ENCODE data around the gene CBX8.

CBX8 gene

DNA sequence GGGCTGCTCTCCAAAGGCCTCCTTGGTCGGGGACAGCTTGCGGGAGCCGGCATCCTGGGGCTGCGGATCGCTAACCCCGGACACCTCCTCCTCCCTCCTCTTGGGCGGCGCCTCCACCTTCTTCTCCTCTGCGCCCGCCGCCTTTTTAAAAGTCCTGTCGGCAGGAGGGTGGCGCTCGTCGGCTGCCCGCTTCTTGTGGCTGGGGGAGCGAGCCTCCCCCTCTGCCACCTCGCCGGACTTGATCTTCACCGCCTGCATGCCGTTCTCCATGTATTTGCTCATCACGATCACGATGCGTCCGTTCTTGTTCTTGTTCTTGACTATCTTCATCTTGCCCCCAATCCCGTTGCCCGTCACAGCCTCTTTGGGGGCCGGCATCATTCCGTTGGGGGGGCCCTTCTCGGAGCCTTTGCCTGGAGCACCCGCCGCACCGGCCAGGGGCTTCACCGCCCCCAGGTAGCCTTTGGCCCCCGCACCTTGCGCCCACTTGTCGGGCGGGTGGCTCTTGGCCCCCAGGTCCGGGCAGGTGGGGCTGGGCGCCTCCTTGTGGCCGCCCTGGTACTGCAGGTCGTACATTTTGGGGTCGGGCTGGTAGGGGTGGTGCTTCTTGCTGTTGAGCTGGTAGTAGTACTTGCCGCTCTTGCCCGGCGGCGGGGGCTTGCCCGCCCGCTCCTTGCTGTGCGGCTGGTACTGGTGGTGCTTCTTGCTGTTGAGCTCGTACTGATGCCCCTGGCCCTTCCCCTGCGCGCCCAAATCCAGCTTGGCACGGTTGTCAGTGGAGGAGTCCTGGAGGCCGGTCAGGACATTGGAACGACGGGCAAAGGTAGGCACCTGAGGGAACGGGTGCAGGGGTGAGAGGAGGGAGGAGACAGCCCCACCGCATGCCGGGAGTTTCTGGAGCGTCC lies 37.9 kb upstream of the CBX8 start:
- DNase-seq, result no peak

DNA sequence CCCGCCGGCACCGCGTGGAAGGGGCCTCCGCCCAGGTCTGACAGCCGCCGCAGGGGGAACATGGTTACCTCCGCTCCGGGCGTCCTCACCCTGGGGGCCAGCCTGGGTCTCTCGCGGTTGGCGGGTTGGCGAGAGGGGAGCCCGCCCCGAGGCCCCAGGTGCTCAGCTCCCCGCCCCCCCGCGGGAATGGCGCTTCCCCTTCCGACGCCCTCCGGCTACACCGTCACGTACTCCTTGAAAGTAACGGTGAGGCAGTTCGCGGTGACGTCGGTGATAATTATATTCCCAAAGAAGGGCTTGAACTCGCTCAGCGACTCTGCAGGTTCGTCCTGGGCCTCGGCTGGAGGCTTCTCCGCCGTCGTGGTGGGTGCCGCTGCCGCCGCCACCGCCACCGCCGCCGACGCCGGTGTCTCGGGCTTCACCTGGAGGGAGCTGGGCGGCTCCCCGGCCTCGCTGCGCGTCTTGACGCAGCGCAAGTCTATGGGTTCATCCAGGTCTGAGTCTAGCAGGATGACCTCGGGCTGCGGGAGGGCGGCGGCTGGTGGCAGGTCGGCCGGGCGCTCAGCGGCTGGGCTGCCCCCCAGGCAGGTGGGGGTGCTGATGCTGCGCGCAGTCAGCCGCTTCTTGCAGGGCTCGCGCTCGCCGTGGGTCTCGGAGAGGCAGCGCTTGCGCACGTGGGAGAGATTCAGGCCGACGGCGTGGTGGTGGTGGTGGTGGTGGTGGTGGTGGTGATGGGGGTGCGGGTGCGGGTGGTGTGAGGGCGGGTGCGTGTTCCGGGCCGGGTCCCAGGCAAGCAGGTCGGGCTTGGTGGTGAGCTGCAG lies 37.1 kb upstream of the CBX8 start:
- DNase-seq, result no peak

DNA sequence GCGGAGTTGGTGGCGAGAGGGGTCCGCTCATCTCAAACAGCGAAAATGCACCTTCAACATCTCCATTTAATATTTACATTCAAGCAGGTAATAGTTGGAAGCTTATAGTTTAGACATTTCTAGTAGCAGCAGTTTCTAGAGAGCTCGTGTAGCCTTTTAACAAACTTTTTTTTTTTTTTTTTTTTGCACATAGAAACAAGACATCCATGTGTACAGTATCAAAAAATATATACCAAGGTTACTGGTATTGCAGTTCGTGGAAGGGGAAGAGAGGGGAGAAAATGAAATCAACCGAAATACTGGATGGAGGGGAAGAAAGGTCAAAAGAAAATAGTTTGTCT lies 36.2 kb upstream of the CBX8 start:
- no peak for DNase-seq

DNA sequence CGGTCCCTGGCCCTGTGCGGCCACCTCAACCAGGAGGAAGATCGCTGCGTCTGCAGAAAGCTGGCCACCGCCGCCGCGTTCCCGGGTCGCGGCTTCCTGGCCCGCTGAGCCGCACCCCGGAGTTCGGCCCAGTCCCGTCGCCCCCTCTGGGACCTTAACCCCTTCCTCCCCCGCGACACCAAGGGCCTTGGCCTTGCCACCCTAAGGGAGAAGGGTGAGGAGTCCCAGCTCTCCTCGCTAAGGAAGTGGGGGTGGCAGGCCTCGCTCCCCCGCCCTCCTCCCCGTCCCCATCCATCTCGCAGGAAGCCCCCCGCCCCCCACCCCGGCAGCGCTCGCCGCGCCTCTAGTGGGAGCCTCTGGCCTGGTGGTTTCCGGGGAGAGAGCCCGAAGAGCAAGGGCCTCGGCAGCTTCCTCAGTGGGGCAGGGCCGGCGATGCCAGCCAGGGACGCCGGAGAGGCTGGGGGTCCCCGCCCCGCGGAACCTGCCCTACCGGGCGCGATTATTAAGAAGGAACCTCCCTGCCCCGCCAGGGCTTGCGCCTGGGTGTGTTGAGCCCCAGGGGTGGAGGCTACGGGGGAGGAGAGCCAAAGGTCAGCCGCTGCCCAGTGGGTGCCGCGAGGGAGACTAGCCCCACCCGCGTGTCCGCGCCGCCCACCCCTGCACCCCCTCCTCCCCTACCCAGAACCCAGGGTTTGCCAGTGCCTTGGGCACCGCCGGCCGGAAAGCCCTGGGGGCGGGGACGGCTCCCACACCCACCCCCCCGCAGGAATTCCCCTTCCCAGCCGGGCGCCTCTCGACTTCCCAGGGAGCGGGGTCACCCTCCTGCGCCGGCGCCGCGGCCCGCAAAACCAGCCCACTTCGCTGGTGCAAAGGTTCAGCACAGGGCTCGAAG lies 35.6 kb upstream of the CBX8 start:
- DNase-seq, result no peak

DNA sequence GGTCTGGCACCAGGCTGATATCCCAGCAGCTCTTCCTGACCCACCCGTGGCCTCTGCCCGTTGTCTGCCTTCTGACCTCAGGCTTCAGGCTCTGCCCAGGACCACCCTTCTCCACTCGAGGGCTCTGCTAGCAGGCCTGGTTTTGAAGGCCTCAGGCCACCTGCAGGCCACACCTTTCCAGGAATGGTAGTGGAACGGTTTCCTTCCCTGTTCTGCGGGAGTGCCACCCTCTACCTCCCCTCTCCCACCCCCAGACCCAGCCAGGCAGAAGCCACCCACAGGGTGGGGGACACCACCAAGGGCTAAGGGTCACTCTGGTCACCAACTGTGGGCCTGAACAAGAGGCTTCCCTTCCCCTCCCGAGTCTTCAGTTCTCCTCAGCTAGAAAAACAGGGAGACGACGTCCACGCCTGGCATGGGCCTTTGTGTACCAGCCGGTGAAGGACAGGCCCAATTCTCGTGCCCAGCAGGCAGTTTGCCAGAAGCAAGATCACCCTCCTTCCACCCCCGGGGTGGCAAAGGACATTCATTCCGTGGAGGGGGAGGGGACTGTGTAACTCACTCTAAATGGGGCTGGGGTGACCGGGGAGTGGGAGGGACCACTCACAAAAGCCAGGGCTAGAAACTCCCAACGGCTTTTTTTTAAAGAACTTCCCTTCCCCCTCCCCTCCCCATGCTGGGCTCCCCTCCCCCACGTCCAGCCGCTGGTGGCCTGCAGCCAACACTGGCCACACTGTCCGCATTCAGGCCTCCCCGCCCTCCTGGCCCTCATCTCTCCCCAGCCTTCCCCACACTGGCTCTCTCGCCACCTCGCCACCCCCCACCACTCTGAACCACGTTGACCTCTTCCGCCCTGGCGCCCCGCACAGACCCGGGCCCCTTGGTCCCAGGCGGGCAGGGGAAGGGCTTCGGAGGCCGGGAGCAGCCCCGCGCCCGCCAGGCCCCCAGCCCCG lies 34.7 kb upstream of the CBX8 start:
- no peak for DNase-seq

DNA sequence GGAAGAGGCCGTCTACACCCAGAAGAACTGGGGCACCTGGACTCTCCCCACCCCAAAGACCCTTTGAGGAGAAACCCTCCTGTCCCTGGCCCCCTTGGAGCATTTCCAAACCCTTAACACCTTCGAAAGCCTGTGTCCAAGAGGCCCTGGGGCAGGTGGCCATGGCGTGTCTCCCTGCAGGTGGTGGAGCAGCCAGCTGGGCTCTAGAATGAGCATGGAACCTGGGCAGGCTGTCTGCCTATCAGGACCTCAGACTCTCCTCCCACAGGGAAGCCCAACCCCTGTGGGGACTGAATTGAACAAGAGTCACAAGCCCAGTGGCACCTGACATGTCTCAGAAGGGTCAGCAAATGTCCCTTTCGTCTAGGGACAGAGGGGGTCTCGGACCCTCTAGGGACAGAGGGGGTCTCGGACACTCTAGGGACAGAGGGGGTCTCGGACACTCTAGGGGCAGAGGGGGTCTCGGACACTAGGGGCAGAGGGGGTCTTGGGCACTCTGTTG lies 33.9 kb upstream of the CBX8 start:
- no peak for DNase-seq

DNA sequence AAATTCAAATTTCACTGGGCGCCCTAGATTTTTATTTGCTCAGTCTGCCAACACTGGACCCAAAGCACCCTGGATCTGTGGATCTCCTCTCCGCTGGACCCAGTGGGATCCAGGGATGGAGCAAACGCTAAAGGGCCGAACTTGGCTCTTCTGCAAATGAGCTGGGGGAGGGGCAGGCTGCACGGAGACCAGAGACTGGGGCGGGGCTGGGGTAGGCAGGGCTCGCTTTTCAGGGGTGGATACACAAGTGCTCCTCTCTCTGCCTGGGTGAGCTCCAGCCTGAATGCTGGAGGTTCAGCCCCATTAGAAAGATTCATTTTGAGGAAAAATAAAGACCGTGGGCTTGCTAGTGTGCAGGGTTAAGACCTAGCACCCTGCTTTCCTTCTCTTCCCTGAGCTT lies 33.4 kb upstream of the CBX8 start:
- DNase-seq, result no peak

DNA sequence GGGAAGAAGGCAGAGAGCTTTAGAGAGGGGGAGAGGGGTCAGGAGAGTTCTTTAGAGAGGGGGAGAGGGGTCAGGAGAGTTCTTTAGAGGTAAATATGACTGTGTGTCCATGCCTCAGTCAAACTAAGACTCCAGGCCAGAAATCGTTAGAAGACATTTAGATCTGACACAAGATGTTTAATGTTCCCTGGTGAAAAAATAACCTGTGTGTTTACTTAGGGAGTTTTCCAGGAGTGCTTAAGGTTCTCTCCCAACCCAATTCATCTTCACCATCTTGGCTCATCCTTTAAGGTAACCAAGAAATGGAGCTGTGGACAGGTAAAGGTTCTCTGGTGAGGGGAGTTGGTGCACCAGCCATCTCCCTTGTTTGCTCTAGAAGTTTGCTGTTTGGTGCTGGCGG lies 32.6 kb upstream of the CBX8 start:
- no peak for DNase-seq

DNA sequence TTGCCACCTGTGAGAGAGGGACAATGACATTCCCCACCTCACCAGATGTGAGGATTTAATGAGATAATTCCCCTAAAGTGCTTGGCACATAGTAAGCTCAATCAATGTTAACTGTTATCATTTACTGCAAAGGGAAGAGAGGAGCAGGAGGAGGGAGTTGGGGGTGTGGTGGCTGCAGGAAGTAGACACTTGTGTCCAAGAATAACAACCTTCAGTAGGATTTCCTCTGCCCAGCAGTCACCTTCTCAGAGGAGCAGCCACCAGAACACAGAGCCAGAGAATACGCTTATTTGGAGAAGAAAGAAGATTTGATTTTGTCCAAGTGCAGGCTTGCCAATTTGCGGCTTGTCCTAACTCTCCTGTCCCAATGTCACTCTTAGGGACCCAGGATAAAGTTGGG lies 32.1 kb upstream of the CBX8 start:
- no peak for DNase-seq

DNA sequence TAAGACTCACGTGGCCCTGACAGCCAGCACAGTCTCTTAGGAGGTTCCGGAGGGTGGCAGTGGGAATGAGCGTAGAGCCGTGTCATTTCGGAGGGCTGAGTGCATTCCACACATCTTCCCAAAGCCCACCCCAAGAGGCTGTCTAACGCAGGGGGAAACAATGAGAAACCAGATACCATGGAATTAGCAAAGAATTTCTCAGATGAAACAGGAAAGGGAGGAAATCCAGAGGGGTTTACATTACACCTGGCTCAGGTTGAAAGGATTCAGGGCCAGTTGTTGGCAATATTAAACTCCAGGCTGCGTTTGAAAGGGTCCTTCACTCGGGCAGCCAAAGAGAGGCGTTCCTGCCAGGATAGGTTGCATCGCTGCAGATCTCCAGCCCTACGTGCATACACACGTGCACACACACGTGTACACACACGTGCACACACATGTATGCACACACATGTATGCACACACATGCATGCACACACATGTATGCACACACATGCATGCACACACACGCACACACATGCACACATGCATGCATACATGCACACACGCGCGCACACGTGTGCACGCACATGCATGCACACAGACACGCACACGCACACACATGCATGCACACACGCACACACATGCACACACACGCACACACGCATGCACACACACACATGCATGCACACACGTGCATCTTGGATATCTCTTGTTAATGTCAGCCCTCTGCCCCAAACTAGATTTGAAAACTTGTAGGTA lies 30.1 kb upstream of the CBX8 start:
- DNase-seq, result no peak

DNA sequence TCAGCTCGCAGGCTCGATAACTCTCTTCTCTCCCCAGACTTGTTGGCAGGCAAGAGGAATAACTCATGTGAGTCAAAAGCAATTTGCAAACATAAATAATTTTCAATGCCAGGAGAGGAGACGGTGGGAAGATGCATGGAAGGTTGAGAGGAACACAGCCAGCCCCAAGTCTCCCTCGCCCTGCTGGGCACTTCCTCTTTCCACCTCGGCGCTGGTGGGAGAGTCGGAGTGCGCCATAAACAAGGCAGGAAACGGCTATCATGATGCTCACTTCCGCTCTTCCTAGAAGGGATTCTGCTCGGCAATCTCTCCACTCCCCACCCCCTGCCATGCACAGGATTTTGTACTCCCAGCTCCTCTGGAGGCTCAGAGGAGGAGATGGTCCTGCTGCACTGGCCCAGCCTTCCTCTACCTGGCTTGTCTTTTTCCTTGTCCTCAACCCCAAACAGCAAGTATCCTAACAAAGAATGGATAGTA lies 29.4 kb upstream of the CBX8 start:
- DNase-seq, result no peak

DNA sequence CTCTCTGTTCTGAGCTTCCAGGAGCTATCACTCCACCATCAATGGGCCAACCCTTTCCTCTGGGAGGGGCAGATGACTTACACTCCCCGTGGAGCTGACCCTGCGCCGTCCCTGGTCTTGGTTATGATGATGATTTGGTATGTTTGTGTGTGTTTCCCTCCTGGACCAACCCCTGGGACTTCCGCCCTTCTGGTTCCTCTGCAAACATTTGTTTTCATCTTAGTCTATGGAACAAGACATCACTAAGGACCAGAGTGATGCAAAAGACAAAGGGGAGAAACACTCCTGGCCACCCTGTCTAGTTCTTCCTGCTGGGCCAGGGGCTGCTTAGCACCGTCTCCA lies 28.7 kb upstream of the CBX8 start:
- DNase-seq, result no peak

DNA sequence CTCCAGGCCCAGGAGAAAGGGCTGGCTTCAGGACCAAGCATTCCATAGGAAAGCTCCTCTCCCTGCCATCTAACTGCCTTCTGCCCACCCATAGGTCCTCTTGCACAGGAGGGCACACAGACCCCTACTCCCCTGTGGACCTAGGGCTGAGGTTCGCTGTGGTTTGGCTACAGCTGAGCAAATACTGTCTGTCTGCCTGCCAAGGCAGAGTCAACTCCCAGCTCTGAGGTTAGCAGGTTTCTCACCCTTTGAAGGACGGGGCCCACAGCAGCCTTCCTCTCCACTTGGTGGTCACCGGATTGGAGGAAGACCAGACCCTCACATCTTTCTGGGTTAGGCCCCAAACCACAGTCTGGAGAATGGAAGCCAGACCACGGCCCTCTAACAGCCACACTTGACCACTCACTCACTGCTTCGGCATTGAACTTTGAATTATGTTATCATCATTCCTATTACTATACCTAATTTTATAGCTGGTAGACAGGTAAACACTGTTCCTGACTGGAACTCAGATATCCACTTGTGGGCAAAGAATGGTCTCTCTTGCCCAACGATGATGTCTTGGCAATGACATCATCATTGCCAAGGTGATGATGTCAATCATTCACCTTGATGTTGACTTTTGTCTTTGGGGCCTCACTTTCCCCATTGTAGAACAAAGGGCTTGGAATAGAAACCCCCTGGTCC lies 28.2 kb upstream of the CBX8 start:
- no peak for DNase-seq

DNA sequence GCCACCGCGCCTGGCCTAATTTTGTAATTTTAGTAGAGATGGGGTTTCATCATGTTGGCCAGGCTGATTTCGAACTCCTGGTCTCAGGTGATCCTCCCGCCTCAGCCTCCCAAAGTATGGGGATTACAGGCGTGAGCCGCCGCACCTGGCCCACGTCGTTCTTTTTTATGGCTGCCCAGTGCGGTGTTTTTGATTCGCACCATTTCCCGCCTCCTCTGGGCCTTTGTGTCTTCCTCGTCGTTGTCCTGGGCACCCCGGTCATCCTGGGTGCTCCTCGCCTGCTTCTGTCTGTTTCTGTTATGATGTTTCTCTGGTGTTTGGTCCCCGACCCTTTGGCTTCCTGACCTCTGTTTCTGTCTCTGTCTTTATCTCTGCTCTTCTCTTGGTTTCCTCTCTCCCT lies 27.4 kb upstream of the CBX8 start:
- DNase-seq, result no peak

DNA sequence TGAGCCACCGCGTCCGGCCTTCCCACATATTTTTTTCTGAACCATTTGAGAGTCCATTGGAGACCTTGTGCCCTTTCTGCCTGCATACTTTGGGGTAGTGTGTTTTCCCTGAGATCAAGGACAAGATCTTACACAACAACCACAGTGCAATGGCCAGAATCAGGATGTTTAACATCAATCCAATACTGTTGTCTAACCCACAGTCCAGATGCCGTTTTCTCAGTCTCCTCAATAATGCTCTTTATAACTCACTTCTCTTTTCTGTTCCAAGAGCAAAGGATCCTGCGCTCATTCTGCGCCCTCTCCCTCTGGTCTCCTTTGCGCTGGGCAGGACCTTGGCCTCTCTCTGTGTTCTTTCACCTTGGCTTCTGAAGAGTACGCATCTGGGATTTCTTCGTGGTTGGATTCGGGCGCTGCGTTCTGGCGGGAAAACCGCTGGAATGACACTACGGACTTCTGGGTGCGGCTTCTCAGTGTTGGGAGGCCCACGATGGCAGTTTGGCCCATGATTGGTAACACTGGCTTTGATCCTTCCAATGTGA lies 25.8 kb upstream of the CBX8 start:
- DNase-seq, result no peak

DNA sequence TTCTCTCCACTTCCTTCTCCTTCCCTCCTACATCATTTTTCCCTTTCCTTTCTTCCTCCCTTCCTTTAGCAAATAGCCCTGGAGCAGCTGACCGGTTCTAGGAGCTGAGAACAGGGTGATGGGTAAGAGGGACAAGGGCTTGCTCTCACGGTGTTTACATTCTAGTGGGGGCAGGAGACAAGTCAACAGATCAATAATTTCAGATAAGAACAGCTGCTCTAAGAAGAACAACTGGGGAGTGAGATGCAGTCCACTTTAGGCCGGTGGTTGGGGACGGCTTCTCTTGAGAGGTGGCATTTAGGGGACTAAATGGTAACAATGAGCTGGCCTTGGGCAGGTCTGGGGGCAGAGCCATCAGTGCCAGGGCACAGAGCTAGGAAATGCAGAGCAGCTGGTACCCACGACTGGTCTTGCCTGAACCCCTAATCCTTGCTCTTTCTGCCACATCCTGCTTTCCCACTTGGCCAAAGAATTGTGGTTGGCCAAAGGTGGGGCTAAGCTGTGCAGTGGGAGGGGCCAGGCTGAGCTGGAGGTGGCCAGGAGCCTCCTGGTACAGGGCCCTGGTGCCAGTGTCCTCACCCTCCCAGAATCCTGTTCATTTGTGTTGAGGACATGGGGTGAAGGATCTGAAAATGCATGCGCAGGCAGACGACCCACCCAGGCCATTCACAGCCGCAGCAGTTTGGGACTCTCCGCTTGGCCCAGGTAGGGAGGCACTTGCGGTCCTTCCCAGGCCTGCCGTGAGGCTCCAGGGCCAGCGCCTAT lies 24.6 kb upstream of the CBX8 start:
- DNase-seq, result no peak

DNA sequence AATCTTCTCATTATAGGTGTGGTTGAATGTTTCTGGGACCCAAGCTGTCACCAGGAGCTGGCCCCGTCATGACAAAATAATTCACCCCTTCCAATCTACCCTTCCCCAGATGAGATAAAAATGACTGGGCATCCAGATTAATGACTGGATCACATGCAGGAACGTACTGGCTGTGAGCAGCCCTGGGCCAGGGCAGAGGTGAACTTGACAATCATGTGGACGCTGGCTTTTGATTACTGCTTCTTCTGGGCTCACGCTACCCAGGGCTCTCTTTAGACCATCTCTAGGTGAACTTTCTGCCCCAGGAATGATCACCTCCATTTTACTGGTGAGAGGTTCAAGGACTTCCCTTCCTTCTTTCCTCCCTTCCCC lies 24.1 kb upstream of the CBX8 start:
- no peak for DNase-seq

DNA sequence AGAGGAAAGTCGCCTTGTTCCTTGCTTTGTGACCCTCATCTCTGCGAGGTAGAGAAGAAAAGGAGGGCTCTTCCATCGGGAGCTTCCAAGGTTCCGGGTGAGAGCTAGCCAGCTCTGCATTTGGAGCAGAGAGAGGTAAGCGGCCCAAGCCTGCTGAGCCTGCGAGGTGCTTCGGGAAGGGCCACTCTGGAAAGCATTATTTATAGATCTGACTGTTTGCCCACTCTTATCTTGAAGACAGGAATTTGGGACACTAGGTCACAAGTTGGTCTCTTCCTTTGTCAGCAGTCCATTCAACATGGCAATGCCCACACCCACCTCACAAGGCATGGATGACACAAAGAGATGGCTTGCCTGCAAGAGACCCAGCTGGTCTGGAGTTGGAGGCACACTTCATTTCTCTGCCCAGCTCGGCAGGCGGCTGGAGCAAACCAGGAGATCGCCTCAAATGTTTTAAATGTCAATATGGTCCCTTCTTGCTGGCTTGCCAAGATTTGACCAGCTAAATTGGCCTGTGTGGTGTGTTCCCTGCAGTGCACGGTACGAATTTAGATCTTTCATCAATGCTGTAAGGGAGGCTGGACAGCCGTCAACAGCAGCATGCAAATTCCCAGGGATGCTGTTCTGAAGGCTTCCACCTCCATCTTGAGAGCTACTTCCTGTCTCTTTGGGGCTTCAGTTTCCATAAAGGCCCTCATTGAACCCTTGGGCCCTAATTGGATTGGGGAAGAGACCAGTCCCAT lies 22.8 kb upstream of the CBX8 start:
- DNase-seq, result no peak

DNA sequence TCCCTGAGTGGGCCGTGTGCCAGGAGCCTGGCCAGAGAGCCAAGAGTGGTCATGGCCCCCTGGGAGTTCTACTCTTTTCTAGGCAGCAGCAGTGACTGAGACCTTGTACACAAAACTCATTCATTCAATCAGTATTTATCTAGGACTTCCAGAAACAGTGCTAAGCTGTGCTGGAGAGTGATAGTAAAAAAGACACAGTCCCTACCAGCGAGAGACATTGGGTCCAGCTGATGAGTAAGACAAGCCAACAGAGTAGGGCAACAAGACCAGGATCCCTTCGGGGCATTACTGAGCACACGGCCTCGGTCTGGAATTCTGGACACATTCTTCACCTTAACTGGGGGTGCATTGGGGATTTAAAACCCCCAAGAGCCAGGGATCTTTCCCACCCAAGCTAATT lies 22.2 kb upstream of the CBX8 start:
- no peak for DNase-seq
